ENCODE measurements around the gene CDH2. TPM values are rescaled to one million over a fixed set of nuclear protein-coding genes. Genes with fewer than 3 reads are reported as not detected.

Gene CDH2
- total RNA-seq, 1 experiment from 2014 or later, result 42.3 TPM

GRCh38 chr18:28158083-28158581 lies 18.8 kb downstream of the CDH2 start:
- no peaks in the 10 kb centered on the region for H3K9me3 ChIP-seq (ENCODE audit: control insufficient read depth, insufficient read depth, low read depth, low read length)
- BruUV-seq (replicated peaks), result no TSS peak
- H3K36me3 ChIP-seq (ENCODE audit: control insufficient read depth, insufficient read depth, low read length), result no peaks in the 10 kb centered on the region
- TF ChIP-seq TCF7L2 (IDR thresholded peaks at IDR 0.05; ENCODE audit: low read depth, low read length), result no peak
- H3K4me1 ChIP-seq (ENCODE audit: control insufficient read depth, insufficient read depth, low read length), result no peaks in the 10 kb centered on the region
- no peaks in the 10 kb centered on the region for H3K27me3 ChIP-seq (ENCODE audit: control insufficient read depth, insufficient read depth, low read length)
- POLR2A ChIA-PET, result no interaction called here
- CTCF ChIA-PET, result no interaction called here
- DNase-seq (ENCODE audit: low read depth, low spot score), result no peak
- no peak for ATAC-seq
- intact Hi-C loops (cut with micrococcal nuclease; ENCODE audit: unreplicated experiment) (no loop called here), in situ Hi-C loops (cut with HindIII; ENCODE audit: low pct_unique_long_range_greater_than_20kb, low sequenced_read_pairs) (no loop called here)
- no peak overlapping the region for H3K27ac ChIP-seq (ENCODE audit: low read length)
- no peak overlapping the region for H3K4me3 ChIP-seq (ENCODE audit: low read depth in 2 of 2, low read length in 2 of 2)

GRCh38 chr18:28153485-28154065 lies 23.4 kb downstream of the CDH2 start:
- Histone ChIP-seq H3K36me3 (ENCODE audit: control insufficient read depth, insufficient read depth, low read length) (no peaks in the 10 kb centered on the region), H3K27ac (ENCODE audit: low read length) (no peak overlapping the region), H3K4me3 (ENCODE audit: low read depth in 2 of 2, low read length in 2 of 2) (no peak overlapping the region), H3K27me3 (ENCODE audit: control insufficient read depth, insufficient read depth, low read length) (no peaks in the 10 kb centered on the region), H3K4me1 (ENCODE audit: control insufficient read depth, insufficient read depth, low read length) (no peaks in the 10 kb centered on the region), H3K9me3 (ENCODE audit: control insufficient read depth, insufficient read depth, low read depth, low read length) (no peaks in the 10 kb centered on the region)
- DNase-seq (ENCODE audit: low read depth, low spot score) (no peak), ATAC-seq (no peak)
- intact Hi-C loops (cut with micrococcal nuclease; ENCODE audit: unreplicated experiment), result no loop called here
- CTCF ChIA-PET, result no interaction called here
- no TSS peak for BruUV-seq (replicated peaks)
- TF ChIP-seq CTCF (IDR thresholded peaks at IDR 0.05) (no peak), TCF7L2 (IDR thresholded peaks at IDR 0.05; ENCODE audit: low read depth, low read length) (no peak), POLR2AphosphoS5 (IDR thresholded peaks at IDR 0.05; ENCODE audit: low read depth, low read length) (no peak), REST (IDR thresholded peaks at IDR 0.05; ENCODE audit: insufficient read depth in 1 of 2, low read depth in 2 of 2, low read length in 1 of 2) (no peak), SIN3A (IDR thresholded peaks at IDR 0.05; ENCODE audit: borderline replicate concordance, insufficient read depth, low read depth, low read length) (no peak)
- in situ Hi-C loops (cut with HindIII; ENCODE audit: low pct_unique_long_range_greater_than_20kb, low sequenced_read_pairs), result no loop called here
- POLR2A ChIA-PET, result no interaction called here

- Histone ChIP-seq H3K36me3 (ENCODE audit: control insufficient read depth, insufficient read depth, low read length) (no peaks in the 10 kb centered on the region), H3K27ac (ENCODE audit: low read length) (no peak overlapping the region), H3K9me3 (ENCODE audit: control insufficient read depth, insufficient read depth, low read depth, low read length) (no peaks in the 10 kb centered on the region), H3K4me1 (ENCODE audit: control insufficient read depth, insufficient read depth, low read length) (no peaks in the 10 kb centered on the region), H3K4me3 (ENCODE audit: low read depth in 2 of 2, low read length in 2 of 2) (no peak overlapping the region), H3K27me3 (ENCODE audit: control insufficient read depth, insufficient read depth, low read length) (no peaks in the 10 kb centered on the region)
- CTCF ChIA-PET, result no interaction called here
- no peak for TF ChIP-seq REST (IDR thresholded peaks at IDR 0.05; ENCODE audit: insufficient read depth in 1 of 2, low read depth in 2 of 2, low read length in 1 of 2)
- no peak for TF ChIP-seq POLR2AphosphoS5 (IDR thresholded peaks at IDR 0.05; ENCODE audit: low read depth, low read length)
- TF ChIP-seq CTCF (IDR thresholded peaks at IDR 0.05), result no peak
- no peak for TF ChIP-seq SIN3A (IDR thresholded peaks at IDR 0.05; ENCODE audit: borderline replicate concordance, insufficient read depth, low read depth, low read length)
- TF ChIP-seq TCF7L2 (IDR thresholded peaks at IDR 0.05; ENCODE audit: low read depth, low read length), result no peak
- in situ Hi-C loops (cut with HindIII; ENCODE audit: low pct_unique_long_range_greater_than_20kb, low sequenced_read_pairs), result no loop called here
- intact Hi-C loops (cut with micrococcal nuclease; ENCODE audit: unreplicated experiment), result no loop called here
- ATAC-seq, result no peak
- POLR2A ChIA-PET, result no interaction called here
- BruUV-seq (replicated peaks), result no TSS peak
- DNase-seq (ENCODE audit: low read depth, low spot score), result no peak
These were observed 24.2 kb downstream of the CDH2 start for GRCh38 chr18:28152754-28153153.
